Endothelial cell of umbilical vein (primary cell): ENCODE measurements around the gene RGS17.

ENCODE experiments used
- CTCF ChIP-seq, 2 donors: IDR thresholded peaks; 1 replicate in 1 of 2; 2 replicates in 1 of 2; pipeline ENCODE4 v1.5.1; 2011; ENCODE audit warnings: low read length in 2 of 2, mild to moderate bottlenecking in 2 of 2, moderate library complexity in 2 of 2, control low read depth in 1 of 2, inconsistent platforms in 1 of 2, low read depth in 1 of 2; ENCODE audit not compliant: insufficient read depth in 1 of 2; ENCODE audit errors: extremely low read depth in 1 of 2
- EZH2 ChIP-seq: IDR thresholded peaks from 2 replicates; pipeline ENCODE4 v1.6.1; 2012; ENCODE audit warnings: borderline replicate concordance, low read depth, mild to moderate bottlenecking, moderate library complexity, low read length, inconsistent platforms; ENCODE audit not compliant: severe bottlenecking
- GATA2 ChIP-seq: IDR thresholded peaks from 2 replicates; pipeline ENCODE4 v1.7.0; 2011; ENCODE audit warnings: low read depth, mild to moderate bottlenecking, moderate library complexity, mixed read lengths, low read length; ENCODE audit not compliant: insufficient read length, insufficient read depth
- MAX ChIP-seq: IDR thresholded peaks from 2 replicates; pipeline ENCODE4 v1.6.1; 2011; ENCODE audit not compliant: insufficient read depth, insufficient read length
- POLR2AphosphoS5 ChIP-seq: IDR thresholded peaks from 2 replicates; pipeline ENCODE4 v1.6.1; 2012; ENCODE audit warnings: low read depth, mild to moderate bottlenecking, control low read depth, low read length, moderate library complexity; ENCODE audit not compliant: insufficient read depth

DNA sequence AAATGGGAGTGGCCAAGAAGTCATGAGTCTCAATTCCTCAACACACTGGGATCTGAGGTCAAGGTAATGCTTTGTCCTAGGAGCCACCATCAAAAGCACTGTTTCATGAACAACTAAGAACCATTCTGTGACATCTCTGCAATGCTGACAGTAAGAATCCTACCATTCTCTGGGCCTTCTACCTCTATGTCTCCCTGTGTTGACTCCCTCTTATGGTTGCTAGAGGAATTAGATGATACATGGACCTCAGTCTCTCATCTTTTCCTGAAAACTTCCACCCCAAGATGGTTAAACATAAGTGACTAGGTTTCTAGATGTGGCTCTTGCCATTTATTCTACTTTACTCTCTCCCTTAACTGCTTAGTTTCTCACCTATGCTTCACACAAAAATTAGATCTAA is 137.7 kb downstream of the RGS17 start:
- TF ChIP-seq MAX (no peak), POLR2AphosphoS5 (no peak), CTCF (IDR thresholded peaks at IDR 0.05; ENCODE audit: extremely low read depth in 1 of 2, insufficient read depth in 1 of 2, low read depth in 1 of 2, low read length in 2 of 2) (no peak), EZH2 (no peak), GATA2 (no peak)
